ENCODE measurements around the gene FMR1NB. TPM values are rescaled to one million over a fixed set of nuclear protein-coding genes. Genes with fewer than 3 reads are reported as not detected.

The FMR1NB gene
- polyA plus RNA-seq, 1 donor, result not detected

DNA sequence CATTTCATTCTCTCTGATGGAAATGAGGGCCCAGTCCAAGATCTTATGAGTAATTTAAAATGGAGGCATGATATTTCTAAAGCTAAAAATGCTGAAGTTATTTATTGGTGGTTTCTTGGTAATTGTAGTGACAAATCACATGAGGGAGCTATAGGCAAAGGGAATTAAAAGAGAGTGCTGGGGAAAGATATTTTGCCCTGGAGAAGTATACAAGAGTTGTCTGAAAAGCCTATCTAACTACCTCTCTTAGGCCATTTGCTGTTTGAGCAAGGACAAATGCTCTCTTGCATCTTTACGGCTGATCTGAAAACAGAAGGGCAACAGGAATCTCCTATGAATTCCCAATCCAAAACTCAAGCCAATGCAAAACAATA lies 89.4 kb downstream of the FMR1NB start:
- no peak for DNase-seq

Other genes starting within 250 kb of the FMR1NB start
- gene FMR1, start 69.4 kb upstream of the FMR1NB start, polyA plus RNA-seq (ENCODE audit: insufficient read length), result 44.4 TPM

Measured in hindlimb muscle (tissue), 1 donor.